Trophoblast cell (in vitro differentiated cells and primary cell): Measurements from ENCODE around the gene TCEANC2.

ENCODE experiments used
- DNase-seq, 2 donors: peaks; one replicate each; pipeline ENCODE4 v3.0.0-alpha.2; 2016
- H2AFZ ChIP-seq: 2 replicates; pipeline ENCODE4 v1.6.1; 2013; ENCODE audit warnings: low read length, moderate library complexity, mild to moderate bottlenecking; ENCODE audit not compliant: insufficient read depth, poor library complexity
- H2AK5ac ChIP-seq: 2 replicates; pipeline ENCODE4 v1.6.1; 2013; ENCODE audit warnings: mild to moderate bottlenecking, low read length
- H2BK120ac ChIP-seq: 2 replicates; pipeline ENCODE4 v1.6.1; 2013; ENCODE audit warnings: low read length, mild to moderate bottlenecking, moderate library complexity; ENCODE audit not compliant: insufficient read depth, poor library complexity
- H2BK12ac ChIP-seq: 2 replicates; pipeline ENCODE4 v1.6.1; 2013; ENCODE audit warnings: mild to moderate bottlenecking, low read length, moderate library complexity
- H2BK5ac ChIP-seq: 2 replicates; pipeline ENCODE4 v1.6.1; 2013; ENCODE audit warnings: low read length, low read depth, moderate library complexity, mild to moderate bottlenecking; ENCODE audit not compliant: poor library complexity
- H3K14ac ChIP-seq: 2 replicates; pipeline ENCODE4 v1.6.1; 2013; ENCODE audit warnings: mild to moderate bottlenecking, low read length
- H3K18ac ChIP-seq: 2 replicates; pipeline ENCODE4 v1.6.1; 2013; ENCODE audit warnings: mild to moderate bottlenecking, low read length
- H3K23ac ChIP-seq: 2 replicates; pipeline ENCODE4 v1.6.1; 2013; ENCODE audit warnings: low read length
- H3K27ac ChIP-seq: 2 replicates; pipeline ENCODE4 v1.5.1; 2013; ENCODE audit warnings: low read depth, mild to moderate bottlenecking, inconsistent platforms, low read length, moderate library complexity
- H3K27me3 ChIP-seq: 2 replicates; pipeline ENCODE4 v1.6.1; 2013; ENCODE audit warnings: inconsistent platforms, mild to moderate bottlenecking, low read length, moderate library complexity; ENCODE audit not compliant: insufficient read depth
- H3K36me3 ChIP-seq, 2 experiments: 1 replicate in 1 of 2; 2 replicates in 1 of 2; pipeline ENCODE4 v1.6.1; 2013; ENCODE audit warnings: low read length in 2 of 2, mild to moderate bottlenecking in 2 of 2, moderate library complexity in 1 of 2; ENCODE audit not compliant: insufficient read depth in 2 of 2, control insufficient read depth in 1 of 2
- H3K4ac ChIP-seq: 2 replicates; pipeline ENCODE4 v1.6.1; 2013; ENCODE audit warnings: low read depth, mild to moderate bottlenecking, low read length, moderate library complexity
- H3K4me1 ChIP-seq, 2 experiments: 1 replicate in 1 of 2; 2 replicates in 1 of 2; pipeline ENCODE4 v1.6.1; 2013; ENCODE audit warnings: low read length in 2 of 2, mild to moderate bottlenecking in 2 of 2, moderate library complexity in 1 of 2; ENCODE audit not compliant: insufficient read depth in 2 of 2, control insufficient read depth in 1 of 2
- H3K4me2 ChIP-seq: 2 replicates; pipeline ENCODE4 v1.6.1; 2013; ENCODE audit warnings: inconsistent platforms, mild to moderate bottlenecking, low read length, moderate library complexity
- H3K4me3 ChIP-seq: 2 replicates; pipeline ENCODE4 v1.5.1; 2013; ENCODE audit warnings: mild to moderate bottlenecking, low read depth, low read length, inconsistent platforms
- H3K79me1 ChIP-seq: one replicate; pipeline ENCODE4 v1.6.1; 2013; ENCODE audit warnings: low read length
- H3K79me2 ChIP-seq: 2 replicates; pipeline ENCODE4 v1.6.1; 2013; ENCODE audit warnings: low read length, mild to moderate bottlenecking; ENCODE audit not compliant: control insufficient read depth, insufficient read depth, poor library complexity
- H3K9ac ChIP-seq: 2 replicates; pipeline ENCODE4 v1.6.1; 2013; ENCODE audit warnings: mild to moderate bottlenecking, low read length
- H3K9me3 ChIP-seq: 2 replicates; pipeline ENCODE4 v1.6.1; 2013; ENCODE audit warnings: low read depth, mild to moderate bottlenecking, control low read depth, inconsistent platforms, low read length; ENCODE audit not compliant: insufficient read depth
- H4K12ac ChIP-seq: 2 replicates; pipeline ENCODE4 v1.6.1; 2013; ENCODE audit warnings: low read depth, mild to moderate bottlenecking, low read length, moderate library complexity
- H4K8ac ChIP-seq: 2 replicates; pipeline ENCODE4 v1.6.1; 2013; ENCODE audit warnings: low read depth, mild to moderate bottlenecking, low read length, moderate library complexity
- H4K91ac ChIP-seq: one replicate; pipeline ENCODE4 v1.6.1; 2013; ENCODE audit warnings: low read depth, mild to moderate bottlenecking, low read length, moderate library complexity
- WGBS: extraction: QIAGEN DNeasy Blood & Tissue Kit; methylation state at CpG from one replicate; pipeline ENCODE4 v1.1.7; 2013; ENCODE audit warnings: missing lambda C conversion rate; ENCODE audit not compliant: insufficient read length, insufficient coverage; ENCODE audit errors: extremely low coverage; 5-methylcytosine and 5-hydroxymethylcytosine counted together

TCEANC2 gene

GRCh38 chr1:54081306-54082270, 28.2 kb downstream of the TCEANC2 start:
- Histone ChIP-seq H3K79me2 (no peaks in the 10 kb centered on the region), H3K36me3 (no peaks in the 10 kb centered on the region), H3K4me2 (no peak overlapping the region), H3K18ac (no peak overlapping the region), H3K9me3 (no peaks in the 10 kb centered on the region), H4K8ac (no peak overlapping the region), H2BK5ac (no peak overlapping the region), H2BK120ac (no peak overlapping the region), H2AFZ (no peak overlapping the region), H3K23ac (no peak overlapping the region), H4K91ac (no peak overlapping the region), H3K4me1 (no peaks in the 10 kb centered on the region), H3K4ac (no peak overlapping the region), H4K12ac (no peak overlapping the region), H3K27ac (no peak overlapping the region), H2BK12ac (no peak overlapping the region), H3K14ac (no peak overlapping the region), H3K27me3 (no peaks in the 10 kb centered on the region), H2AK5ac (no peak overlapping the region), H3K79me1 (no peaks in the 10 kb centered on the region), H3K9ac (no peak overlapping the region), H3K4me3 (no peak overlapping the region)
- no CpG with 5 or more reads among the region's 8 CpGs for WGBS
- peak; percentile 80 to 90 for DNase-seq

GRCh38 chr1:54084794-54085193, 31.4 kb downstream of the TCEANC2 start:
- Histone ChIP-seq H2AFZ (no peak overlapping the region), H4K12ac (no peak overlapping the region), H3K27ac (no peak overlapping the region), H3K18ac (no peak overlapping the region), H3K79me1 (no peaks in the 10 kb centered on the region), H3K4me1 (no peaks in the 10 kb centered on the region), H3K9me3 (no peaks in the 10 kb centered on the region), H4K8ac (no peak overlapping the region), H2BK5ac (no peak overlapping the region), H3K4me2 (no peak overlapping the region), H2BK12ac (no peak overlapping the region), H3K14ac (no peak overlapping the region), H3K4ac (no peak overlapping the region), H3K36me3 (no peaks in the 10 kb centered on the region), H2AK5ac (no peak overlapping the region), H2BK120ac (no peak overlapping the region), H3K23ac (no peak overlapping the region), H3K9ac (no peak overlapping the region), H3K4me3 (no peak overlapping the region), H3K27me3 (no peaks in the 10 kb centered on the region), H4K91ac (no peak overlapping the region), H3K79me2 (no peaks in the 10 kb centered on the region)
- WGBS = no CpG with 5 or more reads among the region's 2 CpGs
- DNase-seq = no peak

- no peaks in the 10 kb centered on the region for H3K79me1 ChIP-seq
- no peaks in the 10 kb centered on the region for H3K27me3 ChIP-seq
- H4K12ac ChIP-seq = no peak overlapping the region
- H3K4me2 ChIP-seq = no peak overlapping the region
- no peak overlapping the region for H2AK5ac ChIP-seq
- no peak overlapping the region for H3K27ac ChIP-seq
- no peak overlapping the region for H3K14ac ChIP-seq
- no CpG with 5 or more reads among the region's 1 CpG for WGBS
- H2AFZ ChIP-seq = no peak overlapping the region
- no peaks in the 10 kb centered on the region for H3K4me1 ChIP-seq
- no peak overlapping the region for H2BK12ac ChIP-seq
- H2BK5ac ChIP-seq = no peak overlapping the region
- no peak overlapping the region for H4K8ac ChIP-seq
- no peak overlapping the region for H3K18ac ChIP-seq
- H3K4me3 ChIP-seq = no peak overlapping the region
- DNase-seq = no peak
- H3K9me3 ChIP-seq = no peaks in the 10 kb centered on the region
- no peaks in the 10 kb centered on the region for H3K36me3 ChIP-seq
- H4K91ac ChIP-seq = no peak overlapping the region
- no peak overlapping the region for H3K9ac ChIP-seq
- H2BK120ac ChIP-seq = no peak overlapping the region
- no peak overlapping the region for H3K4ac ChIP-seq
- H3K23ac ChIP-seq = no peak overlapping the region
- no peaks in the 10 kb centered on the region for H3K79me2 ChIP-seq
Observed at GRCh38 chr1:54086754-54087153, 33.3 kb downstream of the TCEANC2 start.

DNA sequence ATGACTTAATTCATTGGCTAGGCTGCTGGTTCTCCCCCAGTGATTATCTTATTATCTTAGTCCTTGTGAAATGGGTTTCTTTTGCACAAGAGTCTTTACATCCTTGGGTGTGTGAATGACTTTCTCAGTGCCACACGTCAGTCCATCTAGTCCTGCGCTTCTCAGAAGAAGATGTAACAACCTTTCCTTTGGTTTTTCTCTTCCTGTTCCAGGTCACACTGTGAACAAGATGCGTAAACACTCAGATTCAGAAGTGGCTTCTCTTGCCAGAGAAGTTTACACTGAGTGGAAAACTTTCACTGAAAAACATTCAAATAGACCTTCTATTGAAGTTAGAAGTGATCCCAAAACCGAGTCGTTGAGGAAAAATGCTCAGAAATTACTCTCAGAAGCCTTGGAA, 35.0 kb downstream of the TCEANC2 start:
- no peaks in the 10 kb centered on the region for H3K9me3 ChIP-seq
- no peak overlapping the region for H3K4ac ChIP-seq
- no peak overlapping the region for H3K4me2 ChIP-seq
- H3K36me3 ChIP-seq = no peaks in the 10 kb centered on the region
- H4K91ac ChIP-seq = no peak overlapping the region
- no peak overlapping the region for H3K9ac ChIP-seq
- no peak overlapping the region for H2BK5ac ChIP-seq
- H3K27me3 ChIP-seq = no peaks in the 10 kb centered on the region
- no peak overlapping the region for H4K8ac ChIP-seq
- DNase-seq = no peak
- no peak overlapping the region for H3K14ac ChIP-seq
- H3K4me1 ChIP-seq = no peaks in the 10 kb centered on the region
- no peak overlapping the region for H3K4me3 ChIP-seq
- H4K12ac ChIP-seq = no peak overlapping the region
- H3K23ac ChIP-seq = no peak overlapping the region
- no peaks in the 10 kb centered on the region for H3K79me1 ChIP-seq
- H2BK12ac ChIP-seq = no peak overlapping the region
- no CpG with 5 or more reads among the region's 5 CpGs for WGBS
- H3K27ac ChIP-seq = no peak overlapping the region
- no peak overlapping the region for H3K18ac ChIP-seq
- H2AK5ac ChIP-seq = no peak overlapping the region
- H3K79me2 ChIP-seq = no peaks in the 10 kb centered on the region
- no peak overlapping the region for H2AFZ ChIP-seq
- H2BK120ac ChIP-seq = no peak overlapping the region
